GM19328 (cell line): Measurements from ENCODE around the gene CREBBP.

ENCODE experiments used
- ATAC-seq: cut with Tn5 transposase; IDR thresholded peaks from one replicate; pipeline ENCODE4 v1.9.1; 2021; ENCODE audit warnings: mild to moderate bottlenecking, moderate library complexity; ENCODE audit not compliant: unreplicated experiment

Gene CREBBP

GRCh38 chr16:3857189-3858043, 23.1 kb downstream of the CREBBP start:
- no peak for ATAC-seq

GRCh38 chr16:3856367-3857141, 24.0 kb downstream of the CREBBP start:
- no peak for ATAC-seq

- no peak for ATAC-seq
These were observed 25.6 kb downstream of the CREBBP start for GRCh38 chr16:3854750-3855541.

GRCh38 chr16:3850544-3850899, 30.0 kb downstream of the CREBBP start:
- no peak for ATAC-seq

GRCh38 chr16:3849751-3850543, 30.6 kb downstream of the CREBBP start:
- no peak for ATAC-seq

GRCh38 chr16:3846595-3847091, 33.9 kb downstream of the CREBBP start:
- no peak for ATAC-seq

GRCh38 chr16:3846087-3846486, 34.4 kb downstream of the CREBBP start:
- no peak for ATAC-seq

GRCh38 chr16:3842994-3843393, 37.5 kb downstream of the CREBBP start:
- no peak for ATAC-seq

GRCh38 chr16:3841729-3842508, 38.6 kb downstream of the CREBBP start:
- no peak for ATAC-seq

- ATAC-seq, result no peak
These were observed 40.9 kb downstream of the CREBBP start for GRCh38 chr16:3839402-3840184.

GRCh38 chr16:3838600-3839401, 41.7 kb downstream of the CREBBP start:
- no peak for ATAC-seq

GRCh38 chr16:3837851-3838586, 42.5 kb downstream of the CREBBP start:
- no peak for ATAC-seq

GRCh38 chr16:3836641-3837040, 43.9 kb downstream of the CREBBP start:
- no peak for ATAC-seq

GRCh38 chr16:3835089-3835602, 45.4 kb downstream of the CREBBP start:
- no peak for ATAC-seq

GRCh38 chr16:3832668-3833067, 47.8 kb downstream of the CREBBP start:
- ATAC-seq, result no peak

GRCh38 chr16:3830625-3831254, 49.8 kb downstream of the CREBBP start:
- ATAC-seq, result no peak
